SK-N-SH treated with all-trans-retinoic acid at 6 μM for 48 hours (cell line): Measurements from ENCODE around the gene OSM.

Experiments used
- ARNTL ChIP-seq: fragments of 450-650 bp; formaldehyde crosslinking; IDR thresholded peaks from 2 replicates; pipeline ENCODE4 v1.5.0; 2020; ENCODE audit warnings: low read depth, mild to moderate bottlenecking, moderate library complexity, borderline replicate concordance
- BACH2 ChIP-seq: fragments of 250-450 bp; sonication (Bioruptor Pico); IDR thresholded peaks from 2 replicates; pipeline ENCODE4 v1.9.0; 2021; ENCODE audit warnings: mild to moderate bottlenecking, borderline replicate concordance
- OSR1 ChIP-seq: fragments of 250-450 bp; sonication (Bioruptor Pico); IDR thresholded peaks from 2 replicates; pipeline ENCODE4 v1.8.0; 2022; ENCODE audit warnings: moderate library complexity, mild to moderate bottlenecking, inconsistent platforms
- PATZ1 ChIP-seq: fragments of 250-450 bp; sonication (Bioruptor Pico); IDR thresholded peaks from 2 replicates; pipeline ENCODE4 v1.8.0; 2020; ENCODE audit warnings: mild to moderate bottlenecking, moderate library complexity, borderline replicate concordance
- PPARA ChIP-seq: fragments of 250-450 bp; sonication (Bioruptor Pico); IDR thresholded peaks from 2 replicates; pipeline ENCODE4 v1.5.0; 2020; ENCODE audit warnings: mild to moderate bottlenecking, borderline replicate concordance
- RARB ChIP-seq: fragments of 250-450 bp; sonication (Bioruptor Pico); IDR thresholded peaks from 2 replicates; pipeline ENCODE4 v1.8.0; 2021; ENCODE audit warnings: mild to moderate bottlenecking, moderate library complexity
- SNAI2 ChIP-seq: fragments of 250-450 bp; sonication (Bioruptor Pico); IDR thresholded peaks from 2 replicates; pipeline ENCODE4 v1.5.0; 2020; ENCODE audit warnings: mild to moderate bottlenecking, moderate library complexity
- TSHZ2 ChIP-seq: fragments of 250-450 bp; sonication (Bioruptor Pico); IDR thresholded peaks from 2 replicates; pipeline ENCODE4 v1.5.0; 2020; ENCODE audit warnings: mild to moderate bottlenecking, moderate library complexity
- ZNF565 ChIP-seq: fragments of 450-650 bp; formaldehyde crosslinking; conservative IDR thresholded peaks from 2 replicates; pipeline ENCODE4 v1.5.0; 2020; ENCODE audit warnings: low read depth, mild to moderate bottlenecking, moderate library complexity
- ZNF8 ChIP-seq: fragments of 450-650 bp; formaldehyde crosslinking; IDR thresholded peaks from 2 replicates; pipeline ENCODE4 v1.5.0; 2020; ENCODE audit warnings: mild to moderate bottlenecking, moderate library complexity
- TF ChIP-seq, protein P1 (sequence below): fragments of 250-450 bp; sonication (Bioruptor Pico); IDR thresholded peaks from 2 replicates; pipeline ENCODE4 v1.8.0; 2021; ENCODE audit warnings: low read depth, mild to moderate bottlenecking, moderate library complexity, borderline replicate concordance

GRCh38 chr22:30308518-30309230, 42.0 kb upstream of the OSM start:
- TF ChIP-seq RARB (CRISPR knock-in tag), result no peak
- TF ChIP-seq, protein P1, sequence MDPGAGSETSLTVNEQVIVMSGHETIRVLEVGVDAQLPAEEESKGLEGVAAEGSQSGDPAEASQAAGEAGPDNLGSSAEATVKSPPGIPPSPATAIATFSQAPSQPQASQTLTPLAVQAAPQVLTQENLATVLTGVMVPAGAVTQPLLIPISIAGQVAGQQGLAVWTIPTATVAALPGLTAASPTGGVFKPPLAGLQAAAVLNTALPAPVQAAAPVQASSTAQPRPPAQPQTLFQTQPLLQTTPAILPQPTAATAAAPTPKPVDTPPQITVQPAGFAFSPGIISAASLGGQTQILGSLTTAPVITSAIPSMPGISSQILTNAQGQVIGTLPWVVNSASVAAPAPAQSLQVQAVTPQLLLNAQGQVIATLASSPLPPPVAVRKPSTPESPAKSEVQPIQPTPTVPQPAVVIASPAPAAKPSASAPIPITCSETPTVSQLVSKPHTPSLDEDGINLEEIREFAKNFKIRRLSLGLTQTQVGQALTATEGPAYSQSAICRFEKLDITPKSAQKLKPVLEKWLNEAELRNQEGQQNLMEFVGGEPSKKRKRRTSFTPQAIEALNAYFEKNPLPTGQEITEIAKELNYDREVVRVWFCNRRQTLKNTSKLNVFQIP, result no peak
- TF ChIP-seq PATZ1 (CRISPR knock-in tag), result no peak
- TF ChIP-seq TSHZ2, result no peak
- no peak for TF ChIP-seq SNAI2
- no peak for TF ChIP-seq ZNF8 (CRISPR knock-in tag)
- TF ChIP-seq ZNF565 (CRISPR knock-in tag), result no peak
- no peak for TF ChIP-seq PPARA (CRISPR knock-in tag)
- no peak for TF ChIP-seq ARNTL (CRISPR knock-in tag)
- no peak for TF ChIP-seq OSR1
- TF ChIP-seq BACH2 (CRISPR knock-in tag), result no peak
